Gastroesophageal sphincter (tissue), 3 donors: ENCODE results near the gene MYO1G.

ENCODE experiments used
- CTCF ChIP-seq, 4 experiments: fragments of 200-600 bp in 2 of 4; fragments of 450-650 bp in 2 of 4; sonication (generic) in 1 of 4; IDR thresholded peaks; one replicate each; pipeline ENCODE4 v1.5.1; 2017 to 2019; ENCODE audit warnings: antibody characterized with exemption in 4 of 4, mild to moderate bottlenecking in 2 of 4, moderate library complexity in 2 of 4
- POLR2A ChIP-seq, 2 donors: fragments of 450-650 bp; IDR thresholded peaks; one replicate each; pipeline ENCODE4 v1.6.1; 2017; ENCODE audit warnings: antibody characterized with exemption in 2 of 2, mild to moderate bottlenecking in 2 of 2, moderate library complexity in 1 of 2

- no peak for TF ChIP-seq POLR2A (IDR thresholded peaks at IDR 0.05)
- TF ChIP-seq CTCF (IDR thresholded peaks at IDR 0.05) = no peak
These were observed 60.8 kb downstream of the MYO1G start for GRCh38 chr7:44918029-44918428.
